Lung (tissue), 12 donors: ENCODE data around the gene PPARA. TPM values are rescaled to one million over a fixed set of nuclear protein-coding genes. Genes with fewer than 3 reads are reported as not detected.

ENCODE experiments used
- ATAC-seq: fragments of 200-7000 bp; cut with Tn5 transposase; one replicate; pipeline ENCODE4 v1.9.1; 2020; ENCODE audit warnings: moderate number of reproducible peaks; ENCODE audit not compliant: insufficient read depth, low FRiP score
- DNase-seq, 3 donors: peaks; one replicate each; pipeline ENCODE4 v3.0.0-alpha.2; 2013 to 2017
- H3K27ac ChIP-seq, 2 donors: one replicate each; pipeline ENCODE4 v1.5.1; 2013; ENCODE audit warnings: mild to moderate bottlenecking in 2 of 2, moderate library complexity in 2 of 2, control low read depth in 1 of 2, inconsistent platforms in 1 of 2, low read depth in 1 of 2, low read length in 1 of 2
- H3K27me3 ChIP-seq, 3 donors: one replicate each; pipeline ENCODE4 v1.5.1; 2013; ENCODE audit warnings: low read length in 2 of 3; ENCODE audit not compliant: control insufficient read depth in 3 of 3, insufficient read depth in 3 of 3
- H3K36me3 ChIP-seq, 4 donors: one replicate each; pipeline ENCODE4 v1.5.1; 2013; ENCODE audit warnings: low read length in 4 of 4, mild to moderate bottlenecking in 1 of 4, moderate library complexity in 1 of 4; ENCODE audit not compliant: control insufficient read depth in 4 of 4, insufficient read depth in 4 of 4
- H3K4me1 ChIP-seq, 5 donors: one replicate each; pipeline ENCODE4 v1.5.1; 2013; ENCODE audit warnings: low read length in 5 of 5, mild to moderate bottlenecking in 2 of 5, moderate library complexity in 1 of 5; ENCODE audit not compliant: control insufficient read depth in 5 of 5, insufficient read depth in 5 of 5
- H3K4me3 ChIP-seq: one replicate; pipeline ENCODE4 v1.5.1; 2013; ENCODE audit warnings: mild to moderate bottlenecking, control low read depth, moderate library complexity
- H3K9ac ChIP-seq, 2 donors: one replicate each; pipeline ENCODE4 v1.5.1; 2013; ENCODE audit warnings: low read length in 2 of 2, control low read depth in 1 of 2; ENCODE audit not compliant: insufficient read depth in 1 of 2
- H3K9me3 ChIP-seq, 4 donors: one replicate each; pipeline ENCODE4 v1.5.1; 2013; ENCODE audit warnings: low read length in 3 of 4, mild to moderate bottlenecking in 1 of 4, moderate library complexity in 1 of 4; ENCODE audit not compliant: control insufficient read depth in 4 of 4, insufficient read depth in 3 of 4
- WGBS, 2 donors: extraction: QIAGEN DNeasy Blood & Tissue Kit; methylation state at CpG; one replicate each; pipeline ENCODE4 v1.1.7; 2013; 5-methylcytosine and 5-hydroxymethylcytosine counted together
- polyA plus RNA-seq, 2 donors: library from polyadenylated mRNA; stranded (reverse); fragments of 200-250 nt; gene quantifications; one replicate each; pipeline ENCODE4 v1.2.1, GENCODE V29; 2013
- total RNA-seq, 2 donors: library from RNA; depleted of rRNA in 1 of 2; stranded (reverse); fragments of >200 nt in 1 of 2; gene quantifications; one replicate each; pipeline ENCODE4 v1.2.1, GENCODE V29; 2014 to 2021
- TF ChIP-seq, protein P1 (sequence below): IDR thresholded peaks from 2 replicates; pipeline ENCODE4 v1.5.1; 2012; ENCODE audit warnings: mild to moderate bottlenecking; ENCODE audit errors: control extremely low read depth, extremely low read depth
- donor health status: control.
- donor health status: control.
- donor health status: Bipolar disorder and iron deficiency.
- donor health status: healthy.
- donor health status: DM: yes; HTN: yes; CAD: no.

PPARA gene
- total and polyA plus RNA-seq, 4 donors = 4.4 to 18.1 (median 11.0) TPM

DNA sequence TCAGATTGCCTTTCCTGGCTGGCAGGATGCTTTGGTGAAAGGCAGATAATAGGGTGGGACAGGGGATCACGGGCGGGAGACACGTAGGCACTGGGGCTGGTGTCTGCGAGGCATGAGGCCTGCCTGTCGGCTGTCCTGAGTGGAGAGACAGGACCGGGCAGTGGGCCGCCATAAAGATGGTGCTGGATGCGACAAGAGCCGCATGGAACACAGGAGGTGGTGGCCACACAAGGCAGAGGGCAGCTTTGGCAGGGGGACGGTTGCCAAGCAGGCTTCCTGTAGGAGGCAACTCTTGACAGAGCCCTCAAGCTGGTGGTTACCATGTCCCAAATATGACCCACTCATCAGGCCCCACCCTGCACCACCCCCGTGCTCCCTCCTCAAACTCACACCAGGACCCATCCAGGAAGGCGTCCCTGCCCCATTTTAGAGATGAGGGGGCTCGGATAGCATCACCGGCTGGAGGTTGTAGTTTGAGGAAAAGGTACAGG is 4.9 kb upstream of the PPARA start:
- DNase-seq (no peak), ATAC-seq (no peak)
- WGBS, 2 donors = 88 to 89% methylated on average over 14 of the region's 14 CpGs

DNA sequence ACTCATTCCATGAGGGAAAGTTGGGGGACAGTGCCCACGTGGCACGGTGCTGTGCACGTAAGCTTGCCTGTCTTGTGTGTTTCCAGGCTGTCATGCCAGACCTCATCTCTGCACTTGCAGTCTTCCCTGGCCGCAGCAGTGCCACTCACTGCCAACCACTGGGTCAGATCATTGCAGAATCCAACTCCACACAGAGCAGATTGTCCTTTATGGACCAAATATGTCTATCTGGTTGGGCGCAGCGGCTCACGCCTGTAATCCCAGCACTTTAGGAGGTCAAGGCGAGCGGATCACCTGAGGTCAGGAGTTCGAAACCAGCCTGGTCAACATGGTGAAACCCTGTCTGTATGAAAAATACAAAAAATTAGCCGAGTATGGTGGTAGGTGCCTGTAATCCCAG is 4.4 kb upstream of the PPARA start:
- Histone ChIP-seq H3K4me1 (peaks cover 0 to 3% (median 0%) of the 10 kb centered on the region in 5 donors), H3K27ac (no peak overlapping the region), H3K4me3 (no peak overlapping the region), H3K27me3 (no peaks in the 10 kb centered on the region), H3K36me3 (no peaks in the 10 kb centered on the region), H3K9me3 (no peaks in the 10 kb centered on the region), H3K9ac (no peak overlapping the region)
- ATAC-seq (no peak), DNase-seq (no peak)
- WGBS, 2 donors = 91 to 92% methylated on average over 11 of the region's 11 CpGs
- TF ChIP-seq, protein P1, sequence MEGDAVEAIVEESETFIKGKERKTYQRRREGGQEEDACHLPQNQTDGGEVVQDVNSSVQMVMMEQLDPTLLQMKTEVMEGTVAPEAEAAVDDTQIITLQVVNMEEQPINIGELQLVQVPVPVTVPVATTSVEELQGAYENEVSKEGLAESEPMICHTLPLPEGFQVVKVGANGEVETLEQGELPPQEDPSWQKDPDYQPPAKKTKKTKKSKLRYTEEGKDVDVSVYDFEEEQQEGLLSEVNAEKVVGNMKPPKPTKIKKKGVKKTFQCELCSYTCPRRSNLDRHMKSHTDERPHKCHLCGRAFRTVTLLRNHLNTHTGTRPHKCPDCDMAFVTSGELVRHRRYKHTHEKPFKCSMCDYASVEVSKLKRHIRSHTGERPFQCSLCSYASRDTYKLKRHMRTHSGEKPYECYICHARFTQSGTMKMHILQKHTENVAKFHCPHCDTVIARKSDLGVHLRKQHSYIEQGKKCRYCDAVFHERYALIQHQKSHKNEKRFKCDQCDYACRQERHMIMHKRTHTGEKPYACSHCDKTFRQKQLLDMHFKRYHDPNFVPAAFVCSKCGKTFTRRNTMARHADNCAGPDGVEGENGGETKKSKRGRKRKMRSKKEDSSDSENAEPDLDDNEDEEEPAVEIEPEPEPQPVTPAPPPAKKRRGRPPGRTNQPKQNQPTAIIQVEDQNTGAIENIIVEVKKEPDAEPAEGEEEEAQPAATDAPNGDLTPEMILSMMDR = no peak

More for the DNA sequence above, 4.9 kb upstream of the PPARA start:
- no peaks in the 10 kb centered on the region for H3K9me3 ChIP-seq
- no peak overlapping the region for H3K27ac ChIP-seq
- H3K4me3 ChIP-seq = no peak overlapping the region
- H3K27me3 ChIP-seq = no peaks in the 10 kb centered on the region
- no peak overlapping the region for H3K9ac ChIP-seq
- TF ChIP-seq, protein P1 = no peak
- peaks cover 0 to 3% (median 0%) of the 10 kb centered on the region in 5 donors for H3K4me1 ChIP-seq
- H3K36me3 ChIP-seq = no peaks in the 10 kb centered on the region

DNA sequence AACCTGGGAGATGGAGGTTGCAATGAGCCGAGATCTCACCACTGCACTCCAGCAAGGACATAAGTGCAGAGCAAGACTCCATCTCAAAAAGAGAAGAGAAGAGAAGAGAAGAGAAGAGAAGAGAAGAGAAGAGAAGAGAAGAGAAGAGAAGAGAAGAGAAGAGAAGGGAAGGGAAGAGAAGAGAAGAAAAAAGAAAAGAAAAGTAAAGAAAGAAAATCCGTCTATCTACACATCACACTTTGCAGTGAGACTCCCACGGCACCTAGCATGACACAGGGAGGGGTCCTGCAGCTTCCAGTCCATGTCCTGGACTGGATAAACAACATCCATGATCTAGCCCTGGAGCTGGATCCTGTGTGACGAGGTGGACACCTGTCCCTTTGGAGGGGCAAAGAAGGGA is 4.0 kb upstream of the PPARA start:
- TF ChIP-seq, protein P1 = no peak
- H3K36me3 ChIP-seq = no peaks in the 10 kb centered on the region
- H3K4me3 ChIP-seq = no peak overlapping the region
- H3K4me1 ChIP-seq = peaks cover 0 to 6% (median 0%) of the 10 kb centered on the region in 5 donors
- H3K9ac ChIP-seq = no peak overlapping the region
- H3K27ac ChIP-seq = no peak overlapping the region
- no peak for ATAC-seq
- WGBS, 2 donors = 87 to 95% methylated on average over 4 of the region's 4 CpGs
- H3K9me3 ChIP-seq = no peaks in the 10 kb centered on the region
- H3K27me3 ChIP-seq = no peaks in the 10 kb centered on the region
- no peak for DNase-seq

DNA sequence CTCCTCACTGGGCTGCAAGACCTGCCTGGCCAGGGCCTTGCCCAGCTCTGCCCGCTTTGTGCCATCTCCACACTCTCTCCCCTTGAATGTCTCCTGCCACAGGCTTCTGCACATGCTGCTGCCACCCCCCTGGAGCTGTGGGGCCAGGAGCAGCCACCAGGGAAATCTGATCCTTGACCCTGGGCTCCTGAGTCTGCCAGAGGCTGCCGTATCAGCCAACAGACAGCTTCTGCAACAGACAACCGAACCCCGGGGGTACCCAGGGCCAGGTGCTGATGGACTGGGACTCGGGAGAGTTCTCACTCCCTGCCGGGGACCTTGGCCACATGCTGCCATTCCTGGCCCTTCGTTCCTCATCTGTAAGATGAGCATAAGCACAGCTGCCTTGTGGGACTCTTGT is 3.3 kb upstream of the PPARA start:
- Histone ChIP-seq H3K36me3 (no peaks in the 10 kb centered on the region), H3K27ac (no peak overlapping the region), H3K4me1 (peaks cover 2 to 14% (median 5%) of the 10 kb centered on the region in 5 donors), H3K27me3 (no peaks in the 10 kb centered on the region), H3K9me3 (no peaks in the 10 kb centered on the region), H3K4me3 (no peak overlapping the region), H3K9ac (no peak overlapping the region)
- TF ChIP-seq, protein P1 = no peak
- no peak for DNase-seq
- WGBS, 2 donors = 67 to 81% methylated on average over 7 of the region's 7 CpGs
- ATAC-seq = no peak
